Fibroblast of skin of right biceps (primary cell): ENCODE data around the gene PIGR.

Experiments
- DNase-seq: peaks from one replicate; pipeline ENCODE4 v3.0.0-alpha.2; 2013

The PIGR gene

GRCh38 chr1:206946261-206946660 is at the start of gene PIGR:
Gene PIGR, minus strand, starts transcription at chr1:206946466. Its CDS starts 5,935 bp downstream, at chr1:206940531.
- DNase-seq: no peak

- no peak for DNase-seq
Measured at GRCh38 chr1:206992790-206993189, 46.5 kb upstream of the PIGR start.

GRCh38 chr1:206987873-206988272 is 41.6 kb upstream of the PIGR start:
- no peak for DNase-seq

GRCh38 chr1:206986885-206987284 is 40.6 kb upstream of the PIGR start:
- DNase-seq: no peak

GRCh38 chr1:206986402-206986801 is 40.1 kb upstream of the PIGR start:
- DNase-seq: no peak

- no peak for DNase-seq
Measured at GRCh38 chr1:206985162-206985749, 39.0 kb upstream of the PIGR start.

- peak; percentile 24 for DNase-seq
Measured at GRCh38 chr1:206982216-206982615, 36.0 kb upstream of the PIGR start.

GRCh38 chr1:206979379-206980043 is 33.2 kb upstream of the PIGR start:
- DNase-seq: peak; percentile 11

GRCh38 chr1:206978259-206978658 is 32.0 kb upstream of the PIGR start:
- no peak for DNase-seq

- no peak for DNase-seq
Measured at GRCh38 chr1:206975306-206975705, 29.0 kb upstream of the PIGR start.

GRCh38 chr1:206974140-206974539 is 27.9 kb upstream of the PIGR start:
- no peak for DNase-seq

- DNase-seq: no peak
Measured at GRCh38 chr1:206972728-206973127, 26.5 kb upstream of the PIGR start.

- no peak for DNase-seq
Measured at GRCh38 chr1:206971029-206971655, 24.9 kb upstream of the PIGR start.

GRCh38 chr1:206970446-206970845 is 24.2 kb upstream of the PIGR start, which contains the start of gene FCAMR:
Gene FCAMR, minus strand, starts transcription at chr1:206970460. Its CDS starts 335 bp downstream, at chr1:206970125.
- DNase-seq: no peak

- DNase-seq: no peak
Measured at GRCh38 chr1:206969090-206969489, 22.8 kb upstream of the PIGR start.

- peak; percentile 39 for DNase-seq
Measured at GRCh38 chr1:206967096-206967849, 21.0 kb upstream of the PIGR start.

GRCh38 chr1:206965781-206966180 is 19.5 kb upstream of the PIGR start:
- no peak for DNase-seq

- DNase-seq: no peak
Measured at GRCh38 chr1:206963740-206964139, 17.5 kb upstream of the PIGR start.

- DNase-seq: peak; percentile 33
Measured at GRCh38 chr1:206963119-206963712, 16.9 kb upstream of the PIGR start.

- no peak for DNase-seq
Measured at GRCh38 chr1:206962272-206962671, 16.0 kb upstream of the PIGR start.

- DNase-seq: no peak
Measured at GRCh38 chr1:206961668-206962067, 15.4 kb upstream of the PIGR start.

- no peak for DNase-seq
Measured at GRCh38 chr1:206960676-206961386, 14.6 kb upstream of the PIGR start.
